ENCODE data around the gene BICC1. TPM values are rescaled to one million over a fixed set of nuclear protein-coding genes. Genes with fewer than 3 reads are reported as not detected.

The BICC1 gene
- total RNA-seq, 1 experiment from 2014 or later: 70.2 TPM

- H3K27ac Mint-ChIP-seq (ENCODE audit: unreplicated experiment): no peak overlapping the region
- TF ChIP-seq CTCF (IDR thresholded peaks at IDR 0.05; ENCODE audit: unreplicated experiment): no peak
- DNase-seq: no peak
- peaks cover 9% of the 10 kb centered on the region for H3K4me1 Mint-ChIP-seq (ENCODE audit: low read depth, unreplicated experiment)
- no peaks in the 10 kb centered on the region for H3K9me3 Mint-ChIP-seq (ENCODE audit: low read depth, unreplicated experiment)
- no TSS peak for BruUV-seq (replicated peaks)
- CTCF ChIA-PET: no interaction called here
- intact Hi-C loops (cut with micrococcal nuclease; ENCODE audit: unreplicated experiment): no loop called here
- H3K36me3 Mint-ChIP-seq (ENCODE audit: insufficient read depth, unreplicated experiment): peaks cover 6% of the 10 kb centered on the region
- no peak overlapping the region for H3K4me3 Mint-ChIP-seq (ENCODE audit: low read depth, unreplicated experiment)
- no peaks in the 10 kb centered on the region for H3K27me3 Mint-ChIP-seq (ENCODE audit: unreplicated experiment)
Measured at GRCh38 chr10:58622246-58622645, 109.6 kb downstream of the BICC1 start.

- Mint-ChIP-seq H3K4me1 (ENCODE audit: low read depth, unreplicated experiment) (peaks cover 9% of the 10 kb centered on the region), H3K27me3 (ENCODE audit: unreplicated experiment) (no peaks in the 10 kb centered on the region), H3K9me3 (ENCODE audit: low read depth, unreplicated experiment) (no peaks in the 10 kb centered on the region), H3K27ac (ENCODE audit: unreplicated experiment) (no peak overlapping the region), H3K4me3 (ENCODE audit: low read depth, unreplicated experiment) (no peak overlapping the region), H3K36me3 (ENCODE audit: insufficient read depth, unreplicated experiment) (peaks cover 6% of the 10 kb centered on the region)
- intact Hi-C loops (cut with micrococcal nuclease; ENCODE audit: unreplicated experiment): no loop called here
- no peak for DNase-seq
- CTCF ChIA-PET: no interaction called here
- no TSS peak for BruUV-seq (replicated peaks)
- TF ChIP-seq CTCF (IDR thresholded peaks at IDR 0.05; ENCODE audit: unreplicated experiment): no peak
Measured at GRCh38 chr10:58625070-58625469, 112.4 kb downstream of the BICC1 start.

- intact Hi-C loops (cut with micrococcal nuclease; ENCODE audit: unreplicated experiment): no loop called here
- Mint-ChIP-seq H3K4me3 (ENCODE audit: low read depth, unreplicated experiment) (no peak overlapping the region), H3K27ac (ENCODE audit: unreplicated experiment) (no peak overlapping the region), H3K27me3 (ENCODE audit: unreplicated experiment) (no peaks in the 10 kb centered on the region), H3K9me3 (ENCODE audit: low read depth, unreplicated experiment) (no peaks in the 10 kb centered on the region), H3K36me3 (ENCODE audit: insufficient read depth, unreplicated experiment) (no peaks in the 10 kb centered on the region), H3K4me1 (ENCODE audit: low read depth, unreplicated experiment) (peaks cover 19% of the 10 kb centered on the region)
- TF ChIP-seq CTCF (IDR thresholded peaks at IDR 0.05; ENCODE audit: unreplicated experiment): no peak
- CTCF ChIA-PET: no interaction called here
- DNase-seq: no peak
- BruUV-seq (replicated peaks): no TSS peak
Measured at GRCh38 chr10:58627392-58627791, 114.7 kb downstream of the BICC1 start.

- Mint-ChIP-seq H3K36me3 (ENCODE audit: insufficient read depth, unreplicated experiment) (no peaks in the 10 kb centered on the region), H3K9me3 (ENCODE audit: low read depth, unreplicated experiment) (no peaks in the 10 kb centered on the region), H3K4me3 (ENCODE audit: low read depth, unreplicated experiment) (no peak overlapping the region), H3K27ac (ENCODE audit: unreplicated experiment) (no peak overlapping the region), H3K4me1 (ENCODE audit: low read depth, unreplicated experiment) (peaks cover 30% of the 10 kb centered on the region), H3K27me3 (ENCODE audit: unreplicated experiment) (no peaks in the 10 kb centered on the region)
- no peak for DNase-seq
- CTCF ChIA-PET: no interaction called here
- no peak for TF ChIP-seq CTCF (IDR thresholded peaks at IDR 0.05; ENCODE audit: unreplicated experiment)
- BruUV-seq (replicated peaks): no TSS peak
- intact Hi-C loops (cut with micrococcal nuclease; ENCODE audit: unreplicated experiment): no loop called here
Measured at GRCh38 chr10:58631715-58632114, 119.0 kb downstream of the BICC1 start.

DNA sequence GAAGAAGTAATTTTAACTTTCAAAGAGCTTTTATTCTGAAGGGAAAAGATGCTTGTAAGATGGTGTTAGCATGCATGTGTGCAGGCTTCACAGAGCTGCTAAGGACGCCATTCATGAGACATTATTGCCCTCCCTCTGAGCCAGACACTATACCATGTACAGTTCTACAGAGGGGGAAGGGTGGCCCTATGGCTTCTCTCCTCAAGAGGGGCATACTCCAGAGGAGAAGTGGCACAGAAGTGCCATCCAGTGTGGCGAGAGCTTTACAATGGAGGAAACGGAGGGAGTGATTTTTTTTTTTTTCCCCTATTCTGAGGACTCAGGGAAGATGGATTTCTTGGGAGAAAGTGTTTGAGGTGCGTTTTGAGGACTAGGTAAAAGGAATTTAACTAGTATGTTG lies 119.5 kb downstream of the BICC1 start:
- no peaks in the 10 kb centered on the region for H3K27me3 Mint-ChIP-seq (ENCODE audit: unreplicated experiment)
- no peak overlapping the region for H3K27ac Mint-ChIP-seq (ENCODE audit: unreplicated experiment)
- no TSS peak for BruUV-seq (replicated peaks)

More for the DNA sequence above, 119.5 kb downstream of the BICC1 start:
- Mint-ChIP-seq H3K36me3 (ENCODE audit: insufficient read depth, unreplicated experiment) (no peaks in the 10 kb centered on the region), H3K4me3 (ENCODE audit: low read depth, unreplicated experiment) (no peak overlapping the region), H3K9me3 (ENCODE audit: low read depth, unreplicated experiment) (no peaks in the 10 kb centered on the region), H3K4me1 (ENCODE audit: low read depth, unreplicated experiment) (peaks cover 35% of the 10 kb centered on the region)
- no peak for TF ChIP-seq CTCF (IDR thresholded peaks at IDR 0.05; ENCODE audit: unreplicated experiment)
- DNase-seq: no peak
- CTCF ChIA-PET: no interaction called here
- intact Hi-C loops (cut with micrococcal nuclease; ENCODE audit: unreplicated experiment): no loop called here
